CD4-positive, alpha-beta memory T cell (primary cell): ENCODE data around the gene SP5. TPM values are rescaled to one million over a fixed set of nuclear protein-coding genes. Genes with fewer than 3 reads are reported as not detected.

Experiments used
- CTCF ChIA-PET: fragments of 350-600 bp; sonication (Branson Sonifier 250); formaldehyde crosslinking; loops from one replicate; lab custom pipeline; 2021; ENCODE audit warnings: inconsistent platforms; ENCODE audit not compliant: partially characterized antibody; lab: Charles Lee
- POLR2A ChIA-PET: fragments of 350-600 bp; sonication (Branson Sonifier 250); formaldehyde crosslinking; loops from one replicate; lab custom pipeline; 2021; ENCODE audit not compliant: partially characterized antibody; lab: Charles Lee
- DNase-seq, 5 donors: peaks; one replicate each; pipeline versions ENCODE4 v3.0.0 to v3.0.0-alpha.2; 2020 to 2022; ENCODE audit warnings: mixed read lengths in 1 of 5
- H3K27ac ChIP-seq: one replicate; pipeline ENCODE4 v1.7.0; 2013; ENCODE audit warnings: low read depth, low read length
- H3K27me3 ChIP-seq: 2 replicates; pipeline ENCODE4 v1.7.0; 2013; ENCODE audit warnings: mild to moderate bottlenecking, low read length, moderate library complexity; ENCODE audit not compliant: insufficient read depth
- H3K36me3 ChIP-seq: 2 replicates; pipeline ENCODE4 v1.7.0; 2013; ENCODE audit warnings: mild to moderate bottlenecking, low read length, moderate library complexity; ENCODE audit not compliant: insufficient read depth
- H3K4me1 ChIP-seq: 2 replicates; pipeline ENCODE4 v1.7.0; 2013; ENCODE audit warnings: mild to moderate bottlenecking, low read length, moderate library complexity; ENCODE audit not compliant: insufficient read depth
- H3K4me3 ChIP-seq, 2 donors: one replicate each; pipeline ENCODE4 v1.7.0; 2013; ENCODE audit warnings: low read length in 2 of 2, mild to moderate bottlenecking in 1 of 2
- H3K9me3 ChIP-seq, 2 donors: one replicate each; pipeline ENCODE4 v1.7.0; 2013; ENCODE audit warnings: low read length in 2 of 2, control low read depth in 1 of 2; ENCODE audit not compliant: control insufficient read depth in 1 of 2
- H3K27ac Mint-ChIP-seq, 7 donors: one replicate each; pipeline ENCODE4 v1.8.0; 2020 to 2021; ENCODE audit warnings: mixed read lengths in 7 of 7, mild to moderate bottlenecking in 6 of 7, inconsistent platforms in 3 of 7, moderate library complexity in 3 of 7
- H3K27me3 Mint-ChIP-seq, 2 donors: one replicate each; pipeline ENCODE4 v1.8.0; 2020 to 2021; ENCODE audit warnings: mixed read lengths in 2 of 2
- H3K36me3 Mint-ChIP-seq, 2 donors: one replicate each; pipeline ENCODE4 v1.8.0; 2020 to 2021; ENCODE audit warnings: mixed read lengths in 2 of 2, inconsistent platforms in 1 of 2, mild to moderate bottlenecking in 1 of 2
- H3K4me1 Mint-ChIP-seq, 4 donors: one replicate each; pipeline ENCODE4 v1.8.0; 2020 to 2021; ENCODE audit warnings: mixed read lengths in 4 of 4, mild to moderate bottlenecking in 1 of 4
- H3K4me3 Mint-ChIP-seq, 8 donors: one replicate each; pipeline ENCODE4 v1.8.0; 2020 to 2021; ENCODE audit warnings: mixed read lengths in 8 of 8, mild to moderate bottlenecking in 7 of 8, moderate library complexity in 6 of 8, inconsistent platforms in 3 of 8
- H3K9me3 Mint-ChIP-seq, 8 donors: one replicate each; pipeline ENCODE4 v1.8.0; 2020 to 2021; ENCODE audit warnings: mixed read lengths in 8 of 8, mild to moderate bottlenecking in 5 of 8, inconsistent platforms in 3 of 8, moderate library complexity in 1 of 8
- intact Hi-C: fragments of 100-400 bp; cut with micrococcal nuclease; formaldehyde crosslinking; loops from one replicate; pipeline ENCODE4 v1.15.1; 2023
- polyA plus RNA-seq, 2 donors: library from polyadenylated mRNA; unstranded; fragments of 300-500 nt; fragmentation: Illumina TruSeq; gene quantifications; one replicate each; pipeline ENCODE4 v1.2.3, GENCODE V29; 2021
- total RNA-seq, 2 experiments: library from RNA; stranded (reverse); gene quantifications; one replicate each; pipeline ENCODE4 v1.2.3, GENCODE V29; 2021

SP5 gene
- total and polyA plus RNA-seq, 4 experiments from 2014 or later = not detected

- POLR2A ChIA-PET = no interaction called here
- no peaks in the 10 kb centered on the region for H3K9me3 ChIP-seq
- no peaks in the 10 kb centered on the region for H3K36me3 ChIP-seq
- no peak overlapping the region for H3K27ac Mint-ChIP-seq
- peak in 2 of 5 donors; percentile 8 to 25 for DNase-seq
- peaks cover 43 to 48% of the 10 kb centered on the region in 2 donors for H3K27me3 Mint-ChIP-seq
- peaks cover 3 to 4% of the 10 kb centered on the region in 2 donors for H3K36me3 Mint-ChIP-seq
- peaks cover 0 to 10% (median 0%) of the 10 kb centered on the region in 8 donors for H3K9me3 Mint-ChIP-seq
- H3K4me1 ChIP-seq = peaks cover 40% of the 10 kb centered on the region
- peak overlapping the region in 1 of 2 donors; percentile 69 for H3K4me3 ChIP-seq
- H3K27me3 ChIP-seq = peaks cover 42% of the 10 kb centered on the region
- peak overlapping the region; percentile 83 to 95 (median 88) for H3K4me3 Mint-ChIP-seq
- CTCF ChIA-PET = no interaction called here
- no peak overlapping the region for H3K27ac ChIP-seq
- intact Hi-C loops = loop anchor here (5.0 kb wide), 1 partner anchor 101 kb away; the partner anchor contains the start of gene GAD1
- H3K4me1 Mint-ChIP-seq = peaks cover 17 to 45% (median 36%) of the 10 kb centered on the region in 4 donors
These were observed 1.0 kb downstream of the SP5 start for GRCh38 chr2:170715932-170716777.

DNA sequence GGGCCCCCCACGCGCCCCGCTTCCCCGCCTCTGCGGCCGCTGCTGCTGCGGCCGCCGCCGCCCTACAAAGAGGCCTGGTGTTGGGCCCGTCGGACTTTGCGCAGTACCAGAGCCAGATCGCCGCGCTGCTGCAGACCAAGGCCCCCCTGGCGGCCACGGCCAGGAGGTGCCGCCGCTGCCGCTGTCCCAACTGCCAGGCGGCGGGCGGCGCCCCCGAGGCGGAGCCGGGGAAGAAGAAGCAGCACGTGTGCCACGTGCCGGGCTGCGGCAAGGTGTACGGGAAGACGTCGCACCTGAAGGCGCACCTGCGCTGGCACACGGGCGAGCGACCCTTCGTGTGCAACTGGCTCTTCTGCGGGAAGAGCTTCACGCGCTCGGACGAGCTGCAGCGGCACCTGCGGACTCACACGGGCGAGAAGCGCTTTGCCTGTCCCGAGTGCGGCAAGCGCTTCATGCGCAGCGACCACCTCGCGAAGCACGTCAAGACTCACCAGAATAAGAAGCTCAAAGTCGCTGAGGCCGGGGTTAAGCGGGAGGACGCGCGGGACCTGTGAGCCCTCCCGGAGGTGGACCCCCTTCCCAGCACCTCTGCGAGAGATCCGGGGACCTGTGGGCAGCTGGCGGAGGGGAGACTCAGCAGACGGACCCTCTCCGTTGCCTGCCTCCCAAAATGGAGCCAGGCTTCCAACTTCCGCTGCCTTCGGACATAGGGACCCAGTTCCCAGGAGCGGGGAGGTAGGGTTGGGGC, 1.9 kb downstream of the SP5 start:
- peak overlapping the region in 7 of 8 donors; percentile 48 to 71 (median 61) for H3K4me3 Mint-ChIP-seq
- peaks cover 44 to 51% of the 10 kb centered on the region in 2 donors for H3K27me3 Mint-ChIP-seq
- Histone ChIP-seq H3K4me3 (no peak overlapping the region), H3K27me3 (peaks cover 39% of the 10 kb centered on the region), H3K36me3 (no peaks in the 10 kb centered on the region), H3K4me1 (peaks cover 38% of the 10 kb centered on the region), H3K9me3 (no peaks in the 10 kb centered on the region), H3K27ac (no peak overlapping the region)
- peaks cover 3 to 4% of the 10 kb centered on the region in 2 donors for H3K36me3 Mint-ChIP-seq
- no peak overlapping the region for H3K27ac Mint-ChIP-seq
- CTCF ChIA-PET = no interaction called here
- H3K9me3 Mint-ChIP-seq = peaks cover 0 to 10% (median 0%) of the 10 kb centered on the region in 8 donors
- POLR2A ChIA-PET = no interaction called here
- peak in 3 of 5 donors; percentile 24 to 32 (median 28) for DNase-seq
- peaks cover 16 to 41% (median 34%) of the 10 kb centered on the region in 4 donors for H3K4me1 Mint-ChIP-seq
- intact Hi-C loops = loop anchor here (5.0 kb wide), 1 partner anchor 100 kb away; the partner anchor contains the start of gene GAD1

DNA sequence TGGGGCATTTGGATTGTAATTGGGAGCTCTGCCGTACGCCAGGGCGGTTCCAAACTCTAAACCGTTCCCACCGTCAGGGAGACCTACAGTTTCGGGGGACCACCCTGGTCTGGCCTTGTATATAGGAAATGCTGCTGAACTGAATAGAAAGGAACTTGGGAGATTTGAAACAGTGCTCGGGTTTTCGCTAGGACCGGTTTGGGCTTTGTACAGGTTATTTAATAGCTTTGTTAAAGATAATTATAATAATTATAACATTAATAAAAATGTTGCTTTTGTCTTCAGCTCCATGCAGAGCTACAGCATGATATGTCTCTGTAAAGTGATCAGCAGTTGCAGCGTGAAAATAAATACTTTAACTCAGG, 2.4 kb downstream of the SP5 start:
- Histone ChIP-seq H3K4me1 (peaks cover 33% of the 10 kb centered on the region), H3K9me3 (no peaks in the 10 kb centered on the region), H3K4me3 (no peak overlapping the region), H3K27ac (no peak overlapping the region), H3K36me3 (no peaks in the 10 kb centered on the region), H3K27me3 (peaks cover 39% of the 10 kb centered on the region)
- ChIA-PET POLR2A (interaction anchor here (0.6 kb wide), 1 partner anchor 245 kb away, joined by 3 read pairs; no protein-coding TSS in a partner anchor), CTCF (no interaction called here)
- no peak for DNase-seq
- Mint-ChIP-seq H3K9me3 (peaks cover 0 to 10% (median under 1%) of the 10 kb centered on the region in 8 donors), H3K27ac (no peak overlapping the region), H3K4me3 (peak overlapping the region in 7 of 8 donors; percentile 48 to 71 (median 61)), H3K36me3 (peaks cover 3 to 4% of the 10 kb centered on the region in 2 donors), H3K4me1 (peaks cover 11 to 36% (median 29%) of the 10 kb centered on the region in 4 donors), H3K27me3 (peaks cover 42 to 47% of the 10 kb centered on the region in 2 donors)
- intact Hi-C loops = loop anchor here (5.0 kb wide), 1 partner anchor 100 kb away; the partner anchor contains the start of gene GAD1

GRCh38 chr2:170717991-170718589, 3.0 kb downstream of the SP5 start:
- H3K27ac ChIP-seq = no peak overlapping the region
- intact Hi-C loops = loop anchor here (5.0 kb wide), 1 partner anchor 99 kb away; the partner anchor contains the start of gene GAD1
- H3K9me3 Mint-ChIP-seq = peaks cover 0 to 10% (median under 1%) of the 10 kb centered on the region in 8 donors
- no peaks in the 10 kb centered on the region for H3K9me3 ChIP-seq
- no peak for DNase-seq
- CTCF ChIA-PET = no interaction called here
- H3K4me3 Mint-ChIP-seq = peak overlapping the region in 5 of 8 donors; percentile 1 to 47 (median 12)
- H3K36me3 Mint-ChIP-seq = peaks cover 3 to 4% of the 10 kb centered on the region in 2 donors
- no peak overlapping the region for H3K4me3 ChIP-seq
- H3K27me3 ChIP-seq = peaks cover 34% of the 10 kb centered on the region
- POLR2A ChIA-PET = interaction anchor here (0.6 kb wide), 1 partner anchor 245 kb away, joined by 3 read pairs; no protein-coding TSS in a partner anchor
- H3K27ac Mint-ChIP-seq = peak overlapping the region in 2 of 7 donors; percentile 23 to 63
- H3K4me1 Mint-ChIP-seq = peaks cover 10 to 31% (median 25%) of the 10 kb centered on the region in 4 donors
- peaks cover 27% of the 10 kb centered on the region for H3K4me1 ChIP-seq
- peaks cover 39 to 45% of the 10 kb centered on the region in 2 donors for H3K27me3 Mint-ChIP-seq
- no peaks in the 10 kb centered on the region for H3K36me3 ChIP-seq

DNA sequence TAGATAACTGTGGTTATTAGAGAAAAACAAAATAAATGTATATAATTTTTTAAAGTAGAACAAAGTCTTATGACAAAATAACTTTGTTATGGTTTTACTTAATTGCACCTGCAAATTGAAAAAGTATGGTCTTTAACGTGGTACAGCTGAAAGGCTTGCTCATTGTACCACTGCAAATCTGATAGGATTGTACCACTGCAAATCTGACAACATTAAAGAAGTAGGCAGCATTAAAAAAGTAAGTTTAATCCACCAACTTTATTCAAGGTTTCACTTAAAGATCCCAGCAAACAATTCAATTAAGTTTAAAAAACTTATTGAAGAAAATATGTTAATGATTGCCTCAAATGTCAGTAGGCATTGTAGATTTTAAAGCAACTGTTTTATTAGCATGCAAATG, 4.7 kb downstream of the SP5 start:
- peaks cover 3% of the 10 kb centered on the region in 2 donors for H3K36me3 Mint-ChIP-seq
- H3K27me3 Mint-ChIP-seq = peaks cover 40 to 46% of the 10 kb centered on the region in 2 donors
- peaks cover 32% of the 10 kb centered on the region for H3K27me3 ChIP-seq
- H3K27ac Mint-ChIP-seq = no peak overlapping the region
- POLR2A ChIA-PET = no interaction called here
- intact Hi-C loops = loop anchor here (5.0 kb wide), 1 partner anchor 97 kb away; the partner anchor contains the start of gene GAD1
- CTCF ChIA-PET = interaction anchor here (1.4 kb wide), 1 partner anchor 310 kb away, joined by 4 read pairs; no protein-coding TSS in a partner anchor
- no peaks in the 10 kb centered on the region for H3K36me3 ChIP-seq
- no peak overlapping the region for H3K27ac ChIP-seq
- peaks cover 0 to 9% (median under 1%) of the 10 kb centered on the region in 8 donors for H3K9me3 Mint-ChIP-seq
- DNase-seq = no peak
- no peak overlapping the region for H3K4me3 Mint-ChIP-seq
- no peaks in the 10 kb centered on the region for H3K9me3 ChIP-seq
- peaks cover 15% of the 10 kb centered on the region for H3K4me1 ChIP-seq
- peaks cover 8 to 23% (median 19%) of the 10 kb centered on the region in 4 donors for H3K4me1 Mint-ChIP-seq
- no peak overlapping the region for H3K4me3 ChIP-seq

GRCh38 chr2:170721678-170722077, 6.5 kb downstream of the SP5 start:
- Histone ChIP-seq H3K36me3 (no peaks in the 10 kb centered on the region), H3K4me1 (peaks cover 9% of the 10 kb centered on the region), H3K27me3 (peaks cover 23% of the 10 kb centered on the region), H3K4me3 (no peak overlapping the region), H3K27ac (no peak overlapping the region), H3K9me3 (no peaks in the 10 kb centered on the region)
- Mint-ChIP-seq H3K27ac (no peak overlapping the region), H3K36me3 (no peaks in the 10 kb centered on the region), H3K4me1 (peaks cover 2 to 13% (median 11%) of the 10 kb centered on the region in 4 donors), H3K9me3 (peaks cover 0 to 6% (median 0%) of the 10 kb centered on the region in 8 donors), H3K27me3 (peaks cover 37 to 46% of the 10 kb centered on the region in 2 donors), H3K4me3 (no peak overlapping the region)
- ChIA-PET CTCF (no interaction called here), POLR2A (no interaction called here)
- DNase-seq = no peak
- intact Hi-C loops = no loop called here
